HG03039 (cell line): ENCODE data around the gene RAP1A.
"Not testable (repeated sequence)": the region's sequence is repeated elsewhere in the genome, so short reads cannot be mapped to it uniquely, and the experiment has no call there.

Source experiments
- ATAC-seq: cut with Tn5 transposase; IDR thresholded peaks from one replicate; pipeline ENCODE4 v1.9.1; 2021; ENCODE audit warnings: mild to moderate bottlenecking, moderate library complexity; ENCODE audit not compliant: unreplicated experiment

The RAP1A gene

GRCh38 chr1:111597426-111597825 is 22.2 kb upstream of the RAP1A start:
- ATAC-seq, result no peak

DNA sequence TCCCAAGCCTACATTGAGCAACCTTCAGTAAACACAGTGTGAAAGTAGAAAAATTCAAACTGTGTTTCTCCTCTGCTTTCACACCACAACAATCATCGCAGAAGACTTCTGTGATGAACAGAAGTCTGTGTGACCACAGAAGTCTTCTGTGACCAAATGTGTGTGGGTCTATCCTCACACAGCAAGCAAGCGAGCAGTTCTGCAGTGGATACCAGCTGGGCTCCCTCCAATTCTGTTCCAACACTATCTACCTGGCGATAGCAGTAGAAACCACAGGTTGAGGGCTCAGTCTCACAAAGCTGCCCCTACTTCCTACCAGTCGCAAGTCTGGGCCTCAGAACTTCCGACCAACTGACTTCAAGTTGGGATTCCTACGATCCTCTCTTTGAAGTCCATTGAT is 21.0 kb upstream of the RAP1A start:
- ATAC-seq, result no peak

DNA sequence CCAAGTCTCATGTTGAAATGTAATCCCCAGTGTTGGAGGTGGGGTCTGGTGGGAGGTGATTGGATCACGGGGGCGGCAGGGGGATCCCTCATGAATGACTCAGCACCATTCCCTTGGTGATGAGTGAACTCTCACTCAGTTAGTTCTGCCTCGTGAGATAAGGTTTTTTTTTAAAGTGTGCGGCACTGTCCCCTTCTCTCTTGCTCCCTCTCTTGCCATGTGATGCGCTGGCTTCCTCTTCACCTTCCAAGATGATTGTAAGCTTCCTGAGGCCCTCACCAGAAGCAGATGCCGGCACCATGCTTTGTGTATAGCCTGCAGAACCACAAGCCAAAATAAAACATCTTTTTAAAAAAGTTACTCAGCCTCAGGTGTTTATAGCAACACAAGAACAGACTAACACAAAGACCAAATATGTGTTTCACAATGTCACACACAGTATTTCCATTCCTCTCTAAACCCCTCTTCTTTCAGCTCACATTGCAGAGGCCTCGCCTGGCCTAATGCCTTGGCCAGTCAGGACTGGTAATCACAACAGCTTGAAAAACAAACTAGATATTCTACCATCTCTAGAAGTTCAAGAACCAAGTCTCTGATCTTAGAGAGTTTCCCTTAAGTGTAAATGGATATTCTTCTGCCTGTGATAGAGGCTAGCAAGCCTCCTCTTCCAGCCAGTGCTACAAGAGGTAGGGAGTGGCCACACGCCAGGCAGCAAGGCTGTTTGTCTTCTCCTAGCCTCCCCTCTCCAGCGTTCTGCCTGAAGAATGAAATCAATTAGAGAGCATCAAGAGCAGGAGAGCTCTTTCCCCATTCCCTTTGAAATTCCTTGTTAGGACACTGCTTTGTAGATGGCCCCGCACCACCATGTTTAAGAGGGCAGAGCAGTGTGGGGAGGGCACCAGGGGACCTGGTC is 19.6 kb upstream of the RAP1A start:
- no peak for ATAC-seq

- ATAC-seq, result peak; percentile 55
These were observed 18.7 kb upstream of the RAP1A start for GRCh38 chr1:111600886-111601386.

- no peak for ATAC-seq
These were observed 17.3 kb upstream of the RAP1A start for GRCh38 chr1:111602302-111602701.

DNA sequence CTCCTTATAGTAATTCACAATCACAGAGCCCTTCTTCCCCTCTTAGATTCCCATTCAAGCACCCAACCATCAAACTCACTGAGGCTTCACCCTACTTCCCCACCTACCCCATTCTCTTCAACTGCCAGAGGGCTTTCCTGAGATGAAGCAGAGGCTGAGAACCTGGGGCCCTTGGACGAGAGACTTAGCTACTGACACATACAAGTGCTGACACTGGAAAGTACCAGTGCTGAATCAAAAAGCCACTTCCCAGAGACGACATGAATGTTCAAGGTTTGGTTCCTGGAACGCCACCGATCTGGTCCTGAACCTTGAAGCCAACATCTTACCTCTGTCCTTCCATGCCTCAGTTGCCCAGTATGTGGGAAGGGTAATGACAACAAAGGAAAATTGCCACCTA is 16.6 kb upstream of the RAP1A start:
- ATAC-seq, result no peak

GRCh38 chr1:111603979-111604378 is 15.6 kb upstream of the RAP1A start:
- peak; percentile 27 for ATAC-seq

DNA sequence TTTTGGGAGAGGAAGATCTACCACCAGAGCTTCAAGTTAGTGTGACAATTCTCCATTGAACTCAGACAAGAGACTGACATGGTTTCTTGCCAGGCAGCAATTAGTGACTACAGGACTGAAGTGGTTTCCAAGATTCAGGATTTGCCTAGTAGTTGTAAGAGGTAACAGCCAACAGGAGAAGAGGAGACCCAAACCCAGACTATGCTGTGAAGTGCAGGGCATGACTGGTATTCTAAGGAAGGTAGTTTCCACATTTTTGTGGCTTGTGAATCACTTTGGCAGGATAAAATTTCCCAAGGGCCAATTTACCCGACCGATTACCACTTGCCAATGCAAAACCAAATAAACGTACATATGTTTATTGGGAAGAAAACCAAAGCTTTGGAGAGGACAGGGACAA is 14.7 kb upstream of the RAP1A start:
- ATAC-seq, result no peak

GRCh38 chr1:111605576-111605975 is 14.0 kb upstream of the RAP1A start:
- ATAC-seq, result no peak

DNA sequence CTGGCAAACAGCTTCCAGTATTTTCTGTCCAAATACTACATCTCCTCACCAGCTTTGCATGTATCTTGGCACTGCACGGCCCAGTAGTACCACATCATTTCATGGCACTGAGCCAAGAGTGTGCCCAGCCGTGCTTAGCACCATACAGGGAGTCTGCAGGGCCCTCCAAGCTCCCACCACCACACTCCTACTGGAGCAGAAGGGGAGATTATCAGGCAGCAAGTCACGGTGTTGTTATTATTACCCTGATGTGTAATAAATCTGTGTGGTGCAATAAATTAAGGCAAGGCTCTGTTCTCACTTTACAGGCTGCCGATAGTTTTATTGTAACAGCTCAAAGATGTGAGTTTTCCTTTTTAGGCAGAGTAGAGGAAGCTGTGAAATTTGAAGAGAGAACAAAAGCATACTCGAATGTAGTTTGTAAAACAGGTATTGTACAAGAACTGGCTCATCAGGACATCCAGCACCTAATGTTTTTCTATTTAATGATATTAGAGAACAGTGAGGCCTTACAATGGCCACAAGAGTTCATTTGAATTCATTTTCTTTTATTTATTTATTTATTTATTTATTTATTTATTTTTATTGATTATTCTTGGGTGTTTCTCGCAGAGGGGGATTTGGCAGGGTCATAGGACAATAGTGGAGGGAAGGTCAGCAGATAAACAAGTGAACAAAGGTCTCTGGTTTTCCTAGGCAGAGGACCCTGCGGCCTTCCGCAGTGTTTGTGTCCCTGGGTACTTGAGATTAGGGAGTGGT is 13.0 kb upstream of the RAP1A start:
- not testable (repeated sequence) for ATAC-seq

- ATAC-seq, result not testable (repeated sequence)
These were observed 11.1 kb upstream of the RAP1A start for GRCh38 chr1:111608528-111608927.

DNA sequence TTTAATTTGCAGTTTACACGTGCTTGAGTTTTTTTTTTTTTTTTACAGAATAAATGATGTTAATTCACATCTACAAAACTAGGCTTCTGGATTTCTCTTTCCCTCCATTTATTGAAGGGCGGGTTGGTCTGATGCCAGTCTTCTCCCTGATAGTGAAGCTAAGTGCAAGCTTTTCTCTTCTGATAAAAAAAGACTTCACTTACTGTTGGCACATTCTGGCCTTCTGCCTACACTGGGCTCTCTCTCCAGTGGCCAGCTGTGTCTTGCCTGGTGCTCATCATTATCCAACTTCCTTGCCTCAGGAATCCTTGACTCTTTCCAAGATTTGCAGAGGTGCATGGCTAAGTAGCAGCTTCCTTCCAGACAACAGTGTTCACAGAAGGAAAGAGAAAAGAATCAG is 7.6 kb upstream of the RAP1A start:
- ATAC-seq, result no peak

DNA sequence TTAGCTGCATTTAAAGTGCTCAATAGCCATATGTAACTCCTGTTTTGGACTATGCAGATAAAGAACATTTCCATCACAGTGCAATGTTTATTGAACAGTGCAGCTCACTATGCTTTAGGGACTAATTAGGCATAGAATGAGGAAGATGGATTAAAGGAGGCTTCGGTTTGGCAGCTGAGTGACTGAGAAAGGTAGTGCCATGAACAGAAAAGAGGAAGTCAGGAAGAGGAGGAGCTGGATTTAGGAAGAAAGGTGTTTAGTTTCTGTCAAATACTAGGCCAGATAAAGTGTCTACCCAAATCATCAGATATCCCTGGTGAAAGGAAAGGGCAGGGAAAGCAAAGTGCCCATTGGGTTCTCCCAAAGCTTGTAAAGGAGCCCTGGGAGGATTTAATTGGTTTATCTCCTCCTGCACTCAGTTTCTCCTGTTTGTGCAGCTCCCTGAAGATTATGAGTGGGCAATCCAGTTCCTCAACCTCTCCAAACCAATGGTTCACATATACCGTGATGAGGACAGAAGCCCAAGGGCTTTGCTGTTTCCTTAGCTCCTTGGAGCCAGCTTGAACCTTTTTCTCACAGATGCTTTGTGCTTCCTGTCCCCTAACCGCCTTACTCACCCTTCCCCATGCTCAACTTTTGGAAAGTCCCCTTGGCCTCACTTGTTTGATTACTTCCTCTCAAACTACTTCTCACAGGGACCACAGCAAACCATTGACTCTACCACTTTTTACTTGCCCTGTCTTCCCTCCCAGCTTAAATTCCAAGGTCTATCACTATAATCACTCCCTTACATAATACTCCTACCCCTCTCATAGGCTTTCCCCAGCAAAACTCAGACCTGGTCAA is 3.5 kb upstream of the RAP1A start:
- no peak for ATAC-seq

DNA sequence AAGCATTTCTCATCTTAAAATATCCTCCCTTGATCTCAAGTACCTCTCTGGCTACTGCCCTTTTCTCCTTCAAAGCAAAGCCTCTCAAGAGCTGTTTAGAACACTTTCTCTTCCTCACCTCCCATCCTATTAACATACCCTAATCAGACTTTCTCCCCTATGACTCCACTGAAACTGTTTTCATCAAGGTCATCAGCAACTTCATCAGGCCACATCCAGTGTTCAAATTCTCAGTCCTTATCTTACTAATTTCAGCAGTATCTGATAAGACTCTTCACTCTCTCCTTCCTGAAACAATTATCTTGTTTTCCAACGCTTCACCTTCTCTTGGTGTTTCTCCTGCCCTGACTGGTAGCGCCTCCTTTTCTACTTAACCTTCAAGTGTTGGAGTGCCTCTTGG is 1.5 kb upstream of the RAP1A start:
- no peak for ATAC-seq

GRCh38 chr1:111618961-111619634 is 491 bp upstream of the RAP1A start:
- ATAC-seq, result no peak

DNA sequence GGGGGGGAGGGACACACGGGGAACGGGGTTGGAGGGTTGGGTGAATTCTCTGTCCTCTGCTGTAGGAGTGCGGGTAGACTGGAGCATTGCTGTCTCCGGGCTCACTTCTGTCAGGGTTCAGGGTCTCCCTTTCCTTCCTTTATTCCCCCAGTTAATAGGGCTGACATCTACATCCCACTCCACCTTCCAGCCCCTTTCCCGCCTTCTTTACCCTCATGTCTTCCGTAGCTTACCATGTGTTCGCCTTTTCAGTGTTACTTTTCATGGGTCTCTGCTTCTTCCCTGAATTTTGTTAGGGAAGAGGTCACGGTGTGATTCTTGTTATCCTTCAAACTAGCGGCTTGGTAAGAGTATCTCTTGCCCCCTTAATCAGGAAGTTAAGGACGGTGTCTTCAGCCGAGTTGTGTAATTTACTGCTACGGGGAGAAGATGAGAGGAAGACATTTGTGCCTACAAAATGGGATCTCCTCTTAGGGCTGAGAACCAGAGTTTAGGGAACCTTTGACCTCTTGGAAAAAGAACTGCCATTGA is 917 bp downstream of the RAP1A start:
- ATAC-seq, result peak; percentile 6

- ATAC-seq, result no peak
These were observed 1.5 kb downstream of the RAP1A start for GRCh38 chr1:111621050-111621449.

DNA sequence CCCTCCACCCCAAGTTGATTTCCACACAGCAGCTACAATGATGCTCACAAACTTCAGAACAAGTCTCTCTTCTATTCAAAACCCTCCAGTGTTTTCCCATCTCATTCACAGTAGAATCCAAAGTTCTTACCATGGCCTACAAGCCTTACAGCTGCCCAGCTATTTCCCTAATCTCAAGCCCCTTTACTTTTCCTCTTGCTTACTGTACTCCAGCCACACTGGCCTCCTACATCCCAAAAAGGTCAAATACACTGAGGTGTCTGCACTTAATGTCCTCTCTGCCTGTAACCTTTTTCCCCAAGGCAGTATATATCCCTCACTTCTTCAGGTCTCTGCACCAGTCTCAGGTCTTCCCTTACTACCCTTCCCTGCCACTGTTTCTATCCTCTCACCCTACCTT is 2.6 kb downstream of the RAP1A start:
- no peak for ATAC-seq

GRCh38 chr1:111624382-111624781 is 4.8 kb downstream of the RAP1A start:
- ATAC-seq, result no peak

GRCh38 chr1:111625276-111625675 is 5.7 kb downstream of the RAP1A start:
- ATAC-seq, result no peak
